ENCODE results near the gene USP34.

GRCh38 chr2:61470122-61470951 is 550 bp downstream of the USP34 start:
- no peak for TF ChIP-seq POLR2A (IDR thresholded peaks at IDR 0.05)
- TF ChIP-seq, protein P1, sequence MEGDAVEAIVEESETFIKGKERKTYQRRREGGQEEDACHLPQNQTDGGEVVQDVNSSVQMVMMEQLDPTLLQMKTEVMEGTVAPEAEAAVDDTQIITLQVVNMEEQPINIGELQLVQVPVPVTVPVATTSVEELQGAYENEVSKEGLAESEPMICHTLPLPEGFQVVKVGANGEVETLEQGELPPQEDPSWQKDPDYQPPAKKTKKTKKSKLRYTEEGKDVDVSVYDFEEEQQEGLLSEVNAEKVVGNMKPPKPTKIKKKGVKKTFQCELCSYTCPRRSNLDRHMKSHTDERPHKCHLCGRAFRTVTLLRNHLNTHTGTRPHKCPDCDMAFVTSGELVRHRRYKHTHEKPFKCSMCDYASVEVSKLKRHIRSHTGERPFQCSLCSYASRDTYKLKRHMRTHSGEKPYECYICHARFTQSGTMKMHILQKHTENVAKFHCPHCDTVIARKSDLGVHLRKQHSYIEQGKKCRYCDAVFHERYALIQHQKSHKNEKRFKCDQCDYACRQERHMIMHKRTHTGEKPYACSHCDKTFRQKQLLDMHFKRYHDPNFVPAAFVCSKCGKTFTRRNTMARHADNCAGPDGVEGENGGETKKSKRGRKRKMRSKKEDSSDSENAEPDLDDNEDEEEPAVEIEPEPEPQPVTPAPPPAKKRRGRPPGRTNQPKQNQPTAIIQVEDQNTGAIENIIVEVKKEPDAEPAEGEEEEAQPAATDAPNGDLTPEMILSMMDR (IDR thresholded peaks at IDR 0.05) = no peak
